Sigmoid colon (tissue), 7 donors: ENCODE results near the gene KIAA1614. TPM values are rescaled to one million over a fixed set of nuclear protein-coding genes. Genes with fewer than 3 reads are reported as not detected.

Experiments
- DNase-seq: peaks from one replicate; pipeline ENCODE4 v3.0.0-alpha.2; 2019
- H3K27ac ChIP-seq, 4 donors: fragments of 200-600 bp; sonication (generic); one replicate each; pipeline ENCODE4 v1.5.1; 2016 to 2019; ENCODE audit warnings: mild to moderate bottlenecking in 1 of 4
- H3K27me3 ChIP-seq, 3 donors: fragments of 200-600 bp; sonication (generic); one replicate each; pipeline ENCODE4 v1.5.1; 2019; ENCODE audit warnings: mild to moderate bottlenecking in 1 of 3
- H3K36me3 ChIP-seq, 4 donors: fragments of 200-600 bp; sonication (generic); one replicate each; pipeline ENCODE4 v1.5.1; 2016 to 2019
- H3K4me1 ChIP-seq, 4 donors: fragments of 200-600 bp; sonication (generic); one replicate each; pipeline ENCODE4 v1.5.1; 2017 to 2019
- H3K4me3 ChIP-seq, 4 donors: fragments of 200-600 bp; sonication (generic); one replicate each; pipeline ENCODE4 v1.5.1; 2017 to 2019; ENCODE audit warnings: mild to moderate bottlenecking in 2 of 4, moderate library complexity in 1 of 4
- H3K9me3 ChIP-seq, 4 donors: fragments of 200-600 bp in 3 of 4; sonication (generic) in 3 of 4; one replicate each; pipeline versions ENCODE4 v1.5.1 to v1.6.1; 2013 to 2019
- EP300 ChIP-seq, 4 donors: sonication (generic); formaldehyde crosslinking; IDR thresholded peaks; one replicate each; pipeline ENCODE4 v1.6.1; 2017; ENCODE audit warnings: antibody characterized with exemption in 4 of 4
- POLR2A ChIP-seq, 2 donors: fragments of 450-650 bp; IDR thresholded peaks; one replicate each; pipeline ENCODE4 v1.6.1; 2016; ENCODE audit warnings: antibody characterized with exemption in 2 of 2, mild to moderate bottlenecking in 2 of 2, moderate library complexity in 2 of 2
- POLR2AphosphoS5 ChIP-seq, 4 donors: sonication (generic); formaldehyde crosslinking; IDR thresholded peaks; one replicate each; pipeline ENCODE4 v1.6.1; 2017; ENCODE audit warnings: antibody characterized with exemption in 4 of 4
- WGBS, 2 donors: extraction: QIAGEN DNeasy Blood & Tissue Kit; methylation state at CpG; one replicate each; pipeline ENCODE4 v1.1.7; 2013; 5-methylcytosine and 5-hydroxymethylcytosine counted together
- intact Hi-C: fragments of 100-400 bp; cut with DNase I; formaldehyde crosslinking; loops from one replicate; pipeline ENCODE4 v1.15.1; 2023
- polyA plus RNA-seq, 3 donors: library from polyadenylated mRNA; stranded (reverse); fragments of 200-250 nt; gene quantifications; one replicate each; pipeline ENCODE4 v1.2.3, GENCODE V29; 2013
- total RNA-seq, 4 donors: library from RNA; depleted of rRNA; stranded (reverse); fragments of >200 nt; gene quantifications; one replicate each; pipeline ENCODE4 v1.1.0, GENCODE V29; 2016
- TF ChIP-seq, protein P1 (sequence below), 4 experiments: fragments of 450-650 bp in 3 of 4; fragments of 200-600 bp in 1 of 4; IDR thresholded peaks; one replicate each; pipeline ENCODE4 v1.5.1; 2016 to 2019; ENCODE audit warnings: antibody characterized with exemption in 4 of 4, mild to moderate bottlenecking in 3 of 4, moderate library complexity in 2 of 4
- donor health status: healthy with polysubstance abuse.
- donor health status: Bipolar disorder and iron deficiency.
- donor health status: healthy.

Gene KIAA1614
- total and polyA plus RNA-seq, 7 donors, result 1.2 to 14.8 (median 6.3) TPM

DNA sequence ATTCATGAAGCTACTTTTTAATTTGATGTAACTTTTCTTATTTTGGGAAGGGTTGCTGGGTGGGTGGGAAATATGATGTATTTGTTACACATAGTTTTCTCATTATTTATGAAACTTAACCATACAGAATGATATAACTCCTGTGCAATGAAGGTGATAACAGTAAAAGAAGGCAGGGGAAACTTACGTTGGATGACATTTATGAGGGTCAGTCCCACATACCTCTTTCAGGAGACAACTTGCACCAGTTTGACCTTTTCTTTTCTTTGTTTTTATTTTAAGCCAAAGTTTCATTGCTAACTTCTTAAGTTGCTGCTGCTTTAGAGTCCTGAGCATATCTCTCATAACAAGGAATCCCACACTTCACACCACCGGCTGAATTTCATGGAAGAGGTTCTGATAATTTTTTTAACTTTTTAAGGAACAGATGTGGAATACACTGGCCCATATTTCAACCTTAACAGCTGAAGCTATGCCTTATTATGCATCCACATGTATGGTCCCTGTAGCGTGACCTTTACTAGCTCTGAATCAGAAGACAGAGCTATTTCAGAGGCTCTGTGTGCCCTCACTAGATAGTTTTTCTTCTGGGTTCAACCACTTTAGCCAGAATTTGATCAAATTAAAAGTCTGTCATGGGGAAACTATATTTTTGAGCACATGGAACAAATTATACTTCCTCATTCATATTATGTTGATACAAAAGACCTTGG, 28.0 kb upstream of the KIAA1614 start:
- Histone ChIP-seq H3K27ac (no peak overlapping the region), H3K36me3 (peaks cover 0 to 12% (median 0%) of the 10 kb centered on the region in 4 donors), H3K27me3 (no peaks in the 10 kb centered on the region), H3K4me1 (no peaks in the 10 kb centered on the region), H3K4me3 (no peak overlapping the region), H3K9me3 (no peaks in the 10 kb centered on the region)
- WGBS, 2 donors, result 91 to 97% methylated on average over 3 of the region's 3 CpGs
- TF ChIP-seq POLR2AphosphoS5 (IDR thresholded peaks at IDR 0.05), result no peak
- TF ChIP-seq POLR2A (IDR thresholded peaks at IDR 0.05), result no peak
- intact Hi-C loops, result loop anchor here (5.0 to 10.0 kb wide), 3 partner anchors 140 to 283 kb away; partner anchors contain the start of gene STX6
- no peak for DNase-seq

GRCh38 chr1:180886338-180886737, 26.4 kb upstream of the KIAA1614 start:
- no peak for DNase-seq
- H3K36me3 ChIP-seq, result peaks cover 0 to 8% (median 0%) of the 10 kb centered on the region in 4 donors
- H3K27me3 ChIP-seq, result no peaks in the 10 kb centered on the region
- no peak for TF ChIP-seq POLR2AphosphoS5 (IDR thresholded peaks at IDR 0.05)
- no peak for TF ChIP-seq EP300 (IDR thresholded peaks at IDR 0.05)
- TF ChIP-seq POLR2A (IDR thresholded peaks at IDR 0.05), result no peak
- TF ChIP-seq, protein P1, sequence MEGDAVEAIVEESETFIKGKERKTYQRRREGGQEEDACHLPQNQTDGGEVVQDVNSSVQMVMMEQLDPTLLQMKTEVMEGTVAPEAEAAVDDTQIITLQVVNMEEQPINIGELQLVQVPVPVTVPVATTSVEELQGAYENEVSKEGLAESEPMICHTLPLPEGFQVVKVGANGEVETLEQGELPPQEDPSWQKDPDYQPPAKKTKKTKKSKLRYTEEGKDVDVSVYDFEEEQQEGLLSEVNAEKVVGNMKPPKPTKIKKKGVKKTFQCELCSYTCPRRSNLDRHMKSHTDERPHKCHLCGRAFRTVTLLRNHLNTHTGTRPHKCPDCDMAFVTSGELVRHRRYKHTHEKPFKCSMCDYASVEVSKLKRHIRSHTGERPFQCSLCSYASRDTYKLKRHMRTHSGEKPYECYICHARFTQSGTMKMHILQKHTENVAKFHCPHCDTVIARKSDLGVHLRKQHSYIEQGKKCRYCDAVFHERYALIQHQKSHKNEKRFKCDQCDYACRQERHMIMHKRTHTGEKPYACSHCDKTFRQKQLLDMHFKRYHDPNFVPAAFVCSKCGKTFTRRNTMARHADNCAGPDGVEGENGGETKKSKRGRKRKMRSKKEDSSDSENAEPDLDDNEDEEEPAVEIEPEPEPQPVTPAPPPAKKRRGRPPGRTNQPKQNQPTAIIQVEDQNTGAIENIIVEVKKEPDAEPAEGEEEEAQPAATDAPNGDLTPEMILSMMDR (IDR thresholded peaks at IDR 0.05), result no peak
- H3K4me3 ChIP-seq, result no peak overlapping the region
- H3K9me3 ChIP-seq, result no peaks in the 10 kb centered on the region
- no peak overlapping the region for H3K27ac ChIP-seq
- 94% methylated on average over 2 of the region's 2 CpGs for WGBS, 2 donors
- H3K4me1 ChIP-seq, result no peaks in the 10 kb centered on the region
- intact Hi-C loops, result loop anchor here (10.0 kb wide), 1 partner anchor 138 kb away; the partner anchor contains the start of gene STX6

DNA sequence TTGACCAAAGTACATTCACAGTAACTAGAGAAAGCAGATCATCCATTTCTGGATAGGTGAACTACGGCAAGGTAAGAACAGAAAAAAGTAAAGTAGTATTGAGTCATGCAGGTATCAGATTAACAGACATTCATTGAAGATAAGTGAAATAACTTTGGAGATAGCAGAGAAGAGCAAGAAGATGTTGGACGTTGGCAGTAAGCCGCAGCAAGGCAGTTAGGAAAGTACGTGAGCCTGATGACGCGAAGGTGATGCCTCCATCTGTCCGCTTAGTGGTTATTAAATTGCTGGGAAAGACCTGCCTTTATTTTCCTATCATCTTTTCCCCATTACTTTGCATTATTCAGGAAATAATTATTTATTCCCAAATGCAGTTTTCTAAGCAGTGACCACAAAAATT, 24.9 kb upstream of the KIAA1614 start:
- intact Hi-C loops, result loop anchor here (10.0 kb wide), 1 partner anchor 137 kb away; the partner anchor contains the start of gene STX6
- TF ChIP-seq POLR2A (IDR thresholded peaks at IDR 0.05) (no peak), EP300 (IDR thresholded peaks at IDR 0.05) (no peak), POLR2AphosphoS5 (IDR thresholded peaks at IDR 0.05) (no peak)
- TF ChIP-seq, protein P1 (IDR thresholded peaks at IDR 0.05), result no peak
- no peaks in the 10 kb centered on the region for H3K4me1 ChIP-seq
- 96 to 97% methylated on average over 7 of the region's 7 CpGs for WGBS, 2 donors
- peaks cover 0 to 8% (median 0%) of the 10 kb centered on the region in 4 donors for H3K36me3 ChIP-seq
- H3K27me3 ChIP-seq, result no peaks in the 10 kb centered on the region
- no peak overlapping the region for H3K4me3 ChIP-seq
- no peak overlapping the region for H3K27ac ChIP-seq
- DNase-seq, result no peak
- no peaks in the 10 kb centered on the region for H3K9me3 ChIP-seq

GRCh38 chr1:180888870-180889269, 23.8 kb upstream of the KIAA1614 start:
- 18 to 32% methylated on average over 1 of the region's 1 CpG for WGBS, 2 donors
- no peak overlapping the region for H3K4me3 ChIP-seq
- H3K27me3 ChIP-seq, result no peaks in the 10 kb centered on the region
- no peak for DNase-seq
- H3K36me3 ChIP-seq, result peaks cover 0 to 6% (median 0%) of the 10 kb centered on the region in 4 donors
- intact Hi-C loops, result loop anchor here (10.0 kb wide), 1 partner anchor 136 kb away; the partner anchor contains the start of gene STX6
- no peaks in the 10 kb centered on the region for H3K9me3 ChIP-seq
- TF ChIP-seq, protein P1 (IDR thresholded peaks at IDR 0.05), result no peak
- no peak overlapping the region for H3K27ac ChIP-seq
- no peaks in the 10 kb centered on the region for H3K4me1 ChIP-seq

DNA sequence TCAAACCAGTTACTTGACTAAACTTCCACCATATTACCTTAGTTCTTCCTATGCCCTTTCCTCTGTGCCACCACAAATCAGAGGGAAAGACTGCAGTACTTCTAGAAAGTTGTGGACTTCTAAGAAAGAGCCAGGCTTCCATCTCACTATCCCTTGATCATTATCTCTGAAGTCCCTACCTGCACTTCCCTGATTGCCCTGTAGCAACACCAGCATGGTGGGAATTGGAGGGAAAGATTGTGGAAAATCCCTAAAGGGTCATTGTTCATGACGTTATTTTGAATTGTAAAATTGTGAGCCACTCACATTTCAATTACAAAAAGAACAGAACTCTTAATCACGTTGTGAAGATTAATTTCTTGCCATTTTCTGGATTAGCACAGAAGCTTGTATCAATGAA, 23.4 kb upstream of the KIAA1614 start:
- no peaks in the 10 kb centered on the region for H3K27me3 ChIP-seq
- TF ChIP-seq POLR2AphosphoS5 (IDR thresholded peaks at IDR 0.05) (no peak), POLR2A (IDR thresholded peaks at IDR 0.05) (no peak), EP300 (IDR thresholded peaks at IDR 0.05) (no peak)
- TF ChIP-seq, protein P1 (IDR thresholded peaks at IDR 0.05), result no peak
- DNase-seq, result no peak
- no peak overlapping the region for H3K27ac ChIP-seq
- H3K4me3 ChIP-seq, result no peak overlapping the region
- WGBS, 2 donors, result 85 to 87% methylated on average over 2 of the region's 2 CpGs
- H3K9me3 ChIP-seq, result no peaks in the 10 kb centered on the region
- intact Hi-C loops, result loop anchor here (10.0 kb wide), 1 partner anchor 135 kb away; the partner anchor contains the start of gene STX6
- H3K4me1 ChIP-seq, result no peaks in the 10 kb centered on the region
- H3K36me3 ChIP-seq, result peaks cover 0 to 2% (median 0%) of the 10 kb centered on the region in 4 donors
